D721Med (cell line): ENCODE results near the gene DBP.

Experiments
- DNase-seq: peaks from one replicate; pipeline ENCODE4 v3.0.0; 2011; ENCODE audit warnings: low spot score; ENCODE audit not compliant: insufficient read length
- FAIRE-seq: peaks from 2 replicates; lab custom pipeline; 2011; peaks lifted over from hg19 to GRCh38; lab: Jason Lieb, UNC
- CTCF ChIP-seq: IDR thresholded peaks from 2 replicates; pipeline ENCODE4 v1.5.1; 2012; ENCODE audit warnings: mild to moderate bottlenecking, control low read depth; ENCODE audit not compliant: insufficient read depth; ENCODE audit errors: missing control alignments

DBP gene

GRCh38 chr19:48678201-48678600 lies 41.0 kb upstream of the DBP start:
- TF ChIP-seq CTCF, result no peak
- FAIRE-seq, result no peak
- no peak for DNase-seq

- no peak for FAIRE-seq
- no peak for DNase-seq
- no peak for TF ChIP-seq CTCF
Observed at GRCh38 chr19:48676887-48677286, 39.7 kb upstream of the DBP start.

GRCh38 chr19:48676487-48676886 lies 39.3 kb upstream of the DBP start:
- no peak for TF ChIP-seq CTCF
- no peak for FAIRE-seq
- no peak for DNase-seq

- peak; percentile 88 for TF ChIP-seq CTCF
- FAIRE-seq, result no peak
Observed at GRCh38 chr19:48674921-48675824, 38.0 kb upstream of the DBP start.

GRCh38 chr19:48674216-48674809 lies 37.1 kb upstream of the DBP start:
- DNase-seq (no peak), FAIRE-seq (no peak)
- no peak for TF ChIP-seq CTCF

More at GRCh38 chr19:48674921-48675824, 38.0 kb upstream of the DBP start:
- peak; percentile 95 for DNase-seq

GRCh38 chr19:48673436-48674100 lies 36.4 kb upstream of the DBP start:
- TF ChIP-seq CTCF, result no peak
- DNase-seq, result no peak
- no peak for FAIRE-seq
